ENCODE data around the gene EMC9.

EMC9 gene

DNA sequence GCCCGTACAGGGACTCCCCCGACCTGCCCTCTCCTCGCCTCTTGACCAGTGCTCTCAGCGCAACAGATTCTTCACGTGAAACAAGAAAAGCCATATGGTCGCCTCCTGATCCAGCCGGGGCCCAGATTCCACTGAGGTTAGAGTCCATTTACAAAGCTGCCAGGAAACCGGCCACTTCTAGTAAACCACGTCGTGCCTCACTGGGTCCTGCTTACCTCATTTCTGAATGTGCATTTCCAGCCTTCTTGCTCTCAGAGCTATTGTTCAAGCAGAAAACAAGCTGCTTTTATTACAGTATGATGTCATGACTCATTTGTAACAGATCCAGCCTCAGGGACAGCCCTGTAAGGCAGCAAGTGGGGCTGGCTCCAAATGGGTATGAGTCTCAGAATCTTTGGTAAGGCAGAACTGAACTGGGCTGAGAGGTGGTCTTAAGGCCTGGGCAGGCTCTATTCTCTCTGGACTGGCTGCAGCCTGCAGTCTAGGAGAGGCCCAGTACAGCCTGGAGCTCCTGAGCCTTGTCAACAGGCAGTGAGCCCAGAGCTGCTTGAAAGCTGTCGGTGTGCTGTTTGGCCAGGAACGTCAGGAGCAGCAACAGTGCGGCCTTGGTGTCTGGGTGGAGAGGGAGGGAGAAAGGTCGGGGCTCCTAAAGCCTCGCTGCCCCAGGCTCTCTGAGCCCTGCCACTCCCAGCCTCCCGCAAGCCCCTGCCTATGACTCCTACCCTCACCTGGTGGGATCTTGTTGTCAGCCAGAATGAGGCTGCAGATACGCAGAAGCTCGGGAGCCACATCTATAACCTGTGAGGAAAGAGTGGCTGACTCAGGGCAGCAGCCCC lies 38.8 kb upstream of the EMC9 start:
- no peak overlapping the region for H3K27ac Mint-ChIP-seq
- H3K4me3 Mint-ChIP-seq, result no peak overlapping the region
- no peaks in the 10 kb centered on the region for H3K4me1 Mint-ChIP-seq (ENCODE audit: low read depth)
- H3K9me3 Mint-ChIP-seq, result no peaks in the 10 kb centered on the region
- H3K36me3 Mint-ChIP-seq (ENCODE audit: low read depth), result peaks cover 44% of the 10 kb centered on the region
- no peaks in the 10 kb centered on the region for H3K27me3 Mint-ChIP-seq (ENCODE audit: low read depth)

DNA sequence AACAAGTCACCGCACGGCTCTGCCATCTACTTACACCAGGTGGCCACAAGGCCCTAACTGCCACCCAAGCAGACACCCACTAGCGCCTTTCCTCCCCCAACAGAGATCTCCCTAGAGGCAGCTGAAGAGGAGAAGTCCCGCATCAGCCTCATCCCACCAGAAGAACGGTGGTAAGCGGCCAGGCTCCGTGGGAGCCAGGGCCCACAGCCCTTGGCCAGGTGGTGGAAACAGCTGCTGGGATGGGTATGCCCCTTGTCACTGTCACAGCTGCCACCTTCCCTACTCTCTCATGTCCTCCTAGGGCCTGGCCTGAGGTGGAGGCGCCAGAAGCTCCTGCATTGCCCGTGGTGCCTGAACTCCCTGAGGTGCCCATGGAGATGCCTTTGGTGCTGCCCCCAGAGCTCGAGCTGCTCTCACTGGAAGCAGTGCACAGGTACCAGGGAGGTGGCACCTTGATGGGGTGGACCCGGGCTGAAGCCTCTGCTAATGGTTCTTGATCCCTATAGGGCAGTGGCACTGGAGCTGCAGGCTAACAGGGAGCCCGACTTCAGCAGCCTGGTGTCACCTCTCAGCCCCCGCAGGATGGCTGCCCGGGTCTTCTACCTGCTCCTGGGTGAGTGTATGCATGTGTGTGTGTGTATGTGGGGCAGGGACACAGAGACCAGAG lies 38.0 kb upstream of the EMC9 start:
- peaks cover 52% of the 10 kb centered on the region for H3K36me3 Mint-ChIP-seq (ENCODE audit: low read depth)
- H3K9me3 Mint-ChIP-seq, result no peaks in the 10 kb centered on the region
- no peak overlapping the region for H3K4me3 Mint-ChIP-seq
- no peaks in the 10 kb centered on the region for H3K27me3 Mint-ChIP-seq (ENCODE audit: low read depth)
- no peaks in the 10 kb centered on the region for H3K4me1 Mint-ChIP-seq (ENCODE audit: low read depth)
- H3K27ac Mint-ChIP-seq, result no peak overlapping the region

DNA sequence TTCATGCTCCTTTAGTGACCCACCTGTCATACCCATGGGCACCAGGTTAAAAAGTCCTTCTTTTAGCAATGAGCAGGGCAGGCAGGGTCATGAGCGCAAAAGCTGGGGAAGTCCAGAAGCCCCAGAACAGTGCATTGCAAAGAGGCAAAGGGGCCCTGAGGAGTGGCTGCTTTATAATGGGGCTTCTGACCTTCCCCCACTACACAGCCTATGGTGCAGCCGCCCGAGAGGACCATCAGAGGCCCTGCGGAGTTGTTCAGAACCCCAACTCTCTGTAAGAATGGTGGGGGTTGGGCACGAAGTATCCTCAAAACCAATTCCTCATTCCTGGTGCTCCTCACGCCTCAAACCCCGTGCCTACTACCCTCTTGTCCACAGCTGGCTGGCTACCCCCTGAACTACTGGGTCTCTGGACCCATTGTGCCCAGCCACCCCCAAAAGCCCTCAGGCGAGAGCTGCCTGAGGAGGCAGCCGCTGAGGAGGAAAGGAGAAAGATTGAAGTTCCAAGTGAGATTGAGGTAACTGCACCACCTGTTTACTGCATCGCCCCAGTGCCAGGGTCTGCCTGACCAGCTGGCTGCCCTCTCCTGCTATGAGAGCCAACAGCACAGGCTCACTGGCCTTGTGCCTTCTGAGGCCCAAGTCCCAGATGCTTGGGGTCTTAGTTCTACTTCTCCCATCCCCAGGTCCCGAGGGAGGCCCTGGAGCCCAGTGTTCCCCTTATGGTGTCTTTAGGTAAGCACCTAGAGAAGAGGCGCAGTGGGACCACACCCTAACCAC lies 37.2 kb upstream of the EMC9 start:
- H3K27me3 Mint-ChIP-seq (ENCODE audit: low read depth), result no peaks in the 10 kb centered on the region
- H3K27ac Mint-ChIP-seq, result no peak overlapping the region
- H3K36me3 Mint-ChIP-seq (ENCODE audit: low read depth), result peaks cover 52% of the 10 kb centered on the region
- no peaks in the 10 kb centered on the region for H3K9me3 Mint-ChIP-seq
- no peaks in the 10 kb centered on the region for H3K4me1 Mint-ChIP-seq (ENCODE audit: low read depth)
- H3K4me3 Mint-ChIP-seq, result no peak overlapping the region

DNA sequence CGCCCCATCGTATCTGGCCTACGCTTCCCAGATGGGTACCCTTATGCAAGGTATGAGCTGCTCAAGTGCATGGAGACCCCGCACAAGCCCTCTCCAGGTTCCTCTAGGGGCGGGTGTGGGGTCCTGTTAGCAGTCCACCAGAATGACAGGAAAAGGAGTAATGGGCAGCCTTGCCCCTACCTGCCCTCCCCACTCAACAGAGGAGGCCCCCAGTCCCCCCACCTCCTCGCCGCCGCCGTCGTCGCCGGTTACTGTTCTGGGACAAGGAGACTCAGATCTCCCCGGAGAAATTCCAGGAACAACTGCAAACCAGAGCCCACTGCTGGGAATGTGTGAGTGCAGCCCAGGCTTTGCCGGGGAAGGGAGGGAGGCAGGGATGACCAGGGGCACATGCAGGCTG lies 36.5 kb upstream of the EMC9 start:
- H3K4me3 Mint-ChIP-seq, result no peak overlapping the region
- no peaks in the 10 kb centered on the region for H3K27me3 Mint-ChIP-seq (ENCODE audit: low read depth)
- H3K9me3 Mint-ChIP-seq, result no peaks in the 10 kb centered on the region
- H3K27ac Mint-ChIP-seq, result no peak overlapping the region
- H3K36me3 Mint-ChIP-seq (ENCODE audit: low read depth), result peaks cover 57% of the 10 kb centered on the region
- H3K4me1 Mint-ChIP-seq (ENCODE audit: low read depth), result peaks cover under 1% of the 10 kb centered on the region

DNA sequence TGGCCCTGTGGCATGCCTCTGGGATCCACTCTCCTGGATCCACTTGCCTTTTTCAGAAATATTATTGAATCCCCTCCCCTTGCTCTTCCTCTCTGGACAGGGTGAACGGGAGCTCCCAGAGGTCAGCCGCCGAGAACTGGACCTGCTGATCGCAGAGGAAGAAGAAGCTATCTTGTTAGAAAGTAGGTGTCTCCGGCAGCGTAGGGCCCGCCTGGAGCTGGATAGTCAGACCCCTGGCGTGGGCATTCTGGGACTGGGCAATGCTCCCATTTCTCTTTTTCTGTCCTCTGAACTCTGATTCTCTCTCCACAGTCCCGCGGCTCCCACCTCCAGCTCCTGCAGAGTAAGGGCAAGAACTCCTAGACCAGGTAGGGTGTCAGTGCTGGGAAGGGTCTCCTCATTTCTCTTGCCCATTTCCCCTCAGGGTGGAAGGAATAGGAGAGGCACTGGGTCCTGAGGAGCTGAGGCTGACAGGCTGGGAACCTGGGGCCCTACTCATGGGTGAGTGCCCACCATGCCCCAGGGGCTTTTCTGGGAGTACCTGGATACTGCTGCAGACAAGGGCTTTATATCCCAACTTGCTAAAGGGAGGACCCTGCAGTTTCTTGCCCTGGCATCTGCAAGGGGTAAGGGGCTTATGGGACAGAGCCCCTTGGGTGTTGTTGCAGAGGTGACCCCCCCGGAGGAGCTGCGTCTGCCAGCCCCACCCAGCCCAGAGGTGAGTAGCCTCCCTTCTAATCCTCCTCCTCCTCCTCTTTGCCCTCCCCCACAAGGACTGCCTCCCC lies 35.8 kb upstream of the EMC9 start:
- peaks cover 55% of the 10 kb centered on the region for H3K36me3 Mint-ChIP-seq (ENCODE audit: low read depth)
- H3K27me3 Mint-ChIP-seq (ENCODE audit: low read depth), result no peaks in the 10 kb centered on the region
- H3K27ac Mint-ChIP-seq, result no peak overlapping the region
- no peak overlapping the region for H3K4me3 Mint-ChIP-seq
- no peaks in the 10 kb centered on the region for H3K9me3 Mint-ChIP-seq
- peaks cover 3% of the 10 kb centered on the region for H3K4me1 Mint-ChIP-seq (ENCODE audit: low read depth)

DNA sequence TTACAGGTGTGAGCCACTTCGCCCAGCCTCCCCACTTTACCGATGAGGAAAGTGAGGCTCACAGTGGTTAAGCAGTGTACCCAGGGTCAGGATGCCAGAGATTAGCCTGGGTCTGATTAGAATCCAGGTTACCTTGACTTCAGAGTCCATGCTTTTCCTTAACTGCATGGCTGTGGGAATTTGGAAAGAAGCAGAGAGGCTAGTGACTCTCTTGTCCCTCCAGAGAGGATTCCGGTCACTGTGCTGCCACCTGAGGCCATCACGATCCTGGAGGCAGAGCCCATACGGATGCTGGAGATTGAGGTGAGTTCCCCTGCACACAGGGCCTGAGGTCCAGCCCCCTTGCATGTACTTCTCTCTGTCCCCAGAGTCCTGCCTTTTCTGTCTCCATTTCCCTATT lies 35.2 kb upstream of the EMC9 start:
- H3K36me3 Mint-ChIP-seq (ENCODE audit: low read depth), result peaks cover 54% of the 10 kb centered on the region
- H3K4me3 Mint-ChIP-seq, result no peak overlapping the region
- H3K9me3 Mint-ChIP-seq, result no peaks in the 10 kb centered on the region
- H3K27me3 Mint-ChIP-seq (ENCODE audit: low read depth), result no peaks in the 10 kb centered on the region
- H3K27ac Mint-ChIP-seq, result no peak overlapping the region
- H3K4me1 Mint-ChIP-seq (ENCODE audit: low read depth), result peaks cover 4% of the 10 kb centered on the region

DNA sequence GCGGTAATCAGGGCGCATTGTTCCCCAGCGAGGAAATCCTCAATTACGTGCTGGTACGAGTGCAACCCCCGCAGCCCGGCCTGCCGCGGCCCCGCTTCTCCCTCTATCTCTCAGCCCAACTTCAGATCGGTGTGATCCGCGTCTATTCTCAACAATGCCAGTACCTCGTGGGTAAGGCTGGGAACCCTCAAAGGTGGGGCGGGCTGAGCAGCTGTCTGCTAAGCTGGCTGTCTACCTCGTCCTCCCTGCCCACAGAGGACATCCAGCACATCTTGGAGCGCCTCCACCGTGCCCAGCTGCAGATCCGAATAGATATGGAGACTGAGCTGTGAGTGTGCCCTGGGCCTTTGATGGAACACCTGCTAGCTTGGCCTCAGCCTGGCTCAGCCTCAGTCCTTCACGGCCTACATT lies 31.5 kb upstream of the EMC9 start:
- Mint-ChIP-seq H3K27ac (peak overlapping the region; percentile 34), H3K27me3 (ENCODE audit: low read depth) (no peaks in the 10 kb centered on the region), H3K9me3 (no peaks in the 10 kb centered on the region), H3K36me3 (ENCODE audit: low read depth) (peaks cover 44% of the 10 kb centered on the region), H3K4me3 (no peak overlapping the region), H3K4me1 (ENCODE audit: low read depth) (peaks cover 19% of the 10 kb centered on the region)

DNA sequence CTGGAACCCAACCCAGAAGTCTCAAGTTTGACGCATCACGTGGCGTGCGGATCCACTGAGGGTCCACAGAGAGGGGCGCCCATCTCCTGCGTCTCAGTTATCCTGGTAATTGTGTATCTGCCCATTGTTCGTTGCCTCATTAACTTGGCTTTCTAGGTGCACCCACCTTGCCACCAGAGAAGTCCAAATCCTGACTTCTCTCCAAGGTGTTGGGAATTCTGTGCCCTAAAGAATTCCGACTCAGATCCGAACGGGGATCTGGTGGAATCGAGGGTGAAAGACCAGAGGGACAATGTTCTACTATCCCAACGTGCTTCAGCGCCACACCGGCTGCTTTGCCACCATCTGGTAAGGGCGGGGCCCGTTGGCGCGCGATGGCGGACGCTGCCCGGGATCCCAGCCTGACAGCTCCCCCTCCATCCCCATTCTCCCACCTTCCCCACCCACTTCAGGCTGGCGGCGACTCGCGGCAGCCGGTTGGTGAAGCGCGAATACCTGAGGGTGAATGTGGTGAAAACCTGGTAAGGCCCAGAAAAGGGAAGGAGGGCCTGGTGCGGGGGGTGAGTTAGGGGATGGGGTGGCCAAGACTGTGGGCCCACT lies 31.0 kb upstream of the EMC9 start:
- H3K36me3 Mint-ChIP-seq (ENCODE audit: low read depth), result peaks cover 46% of the 10 kb centered on the region
- H3K27ac Mint-ChIP-seq, result no peak overlapping the region
- peaks cover 23% of the 10 kb centered on the region for H3K4me1 Mint-ChIP-seq (ENCODE audit: low read depth)
- no peaks in the 10 kb centered on the region for H3K9me3 Mint-ChIP-seq
- no peaks in the 10 kb centered on the region for H3K27me3 Mint-ChIP-seq (ENCODE audit: low read depth)
- H3K4me3 Mint-ChIP-seq, result no peak overlapping the region

DNA sequence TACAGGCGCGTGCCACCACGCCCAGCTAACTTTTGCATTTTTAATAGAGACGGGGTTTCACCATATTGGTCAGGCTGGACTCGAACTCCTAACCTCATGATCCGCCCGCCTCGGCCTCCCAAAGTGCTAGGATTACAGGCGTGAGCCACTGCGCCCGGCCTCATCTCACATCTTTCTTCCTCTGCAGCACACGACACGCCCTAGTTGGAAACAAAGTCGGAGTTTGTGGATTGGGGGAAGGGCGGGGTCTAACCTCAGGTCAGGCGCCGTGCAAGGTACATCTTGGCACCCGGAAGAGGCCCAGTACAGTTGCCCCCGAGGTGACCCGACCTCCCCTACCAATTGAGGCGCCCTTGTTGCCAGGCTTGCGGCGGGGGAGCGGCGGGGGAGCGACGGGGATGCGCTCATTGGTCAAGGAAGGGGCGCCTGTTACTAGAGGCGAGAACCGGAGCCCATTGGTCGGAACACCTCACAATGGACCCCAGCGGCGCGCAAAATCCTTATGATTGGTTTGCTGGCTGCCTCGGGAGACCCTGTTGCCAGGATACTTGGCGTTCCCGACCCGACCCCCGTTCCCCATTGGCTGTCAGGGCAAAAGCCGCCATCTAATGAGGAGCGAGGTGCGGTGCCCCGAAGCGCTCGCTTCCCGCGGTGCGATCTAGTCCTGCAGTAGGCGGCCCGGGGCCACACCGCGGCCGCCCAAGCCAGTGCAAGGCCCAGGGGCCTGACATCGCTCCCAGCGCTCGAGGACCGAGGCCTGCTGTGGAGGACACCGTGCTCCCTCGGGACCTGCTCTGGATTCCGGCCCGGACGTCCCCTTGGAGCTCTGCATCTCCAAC lies 30.2 kb upstream of the EMC9 start, which contains the start of gene REC8:
REC8 (plus strand) TSS at position 659 of the 839 bp plus-strand sequence. CDS start 473 bp downstream, outside the sequence.
- Mint-ChIP-seq H3K36me3 (ENCODE audit: low read depth) (peaks cover 45% of the 10 kb centered on the region), H3K4me3 (peak within 1 kb of the TSS; percentile 40), H3K9me3 (no peaks in the 10 kb centered on the region), H3K27ac (peak within 1 kb of the TSS; percentile 78), H3K4me1 (ENCODE audit: low read depth) (peaks cover 23% of the 10 kb centered on the region), H3K27me3 (ENCODE audit: low read depth) (no peaks in the 10 kb centered on the region)

DNA sequence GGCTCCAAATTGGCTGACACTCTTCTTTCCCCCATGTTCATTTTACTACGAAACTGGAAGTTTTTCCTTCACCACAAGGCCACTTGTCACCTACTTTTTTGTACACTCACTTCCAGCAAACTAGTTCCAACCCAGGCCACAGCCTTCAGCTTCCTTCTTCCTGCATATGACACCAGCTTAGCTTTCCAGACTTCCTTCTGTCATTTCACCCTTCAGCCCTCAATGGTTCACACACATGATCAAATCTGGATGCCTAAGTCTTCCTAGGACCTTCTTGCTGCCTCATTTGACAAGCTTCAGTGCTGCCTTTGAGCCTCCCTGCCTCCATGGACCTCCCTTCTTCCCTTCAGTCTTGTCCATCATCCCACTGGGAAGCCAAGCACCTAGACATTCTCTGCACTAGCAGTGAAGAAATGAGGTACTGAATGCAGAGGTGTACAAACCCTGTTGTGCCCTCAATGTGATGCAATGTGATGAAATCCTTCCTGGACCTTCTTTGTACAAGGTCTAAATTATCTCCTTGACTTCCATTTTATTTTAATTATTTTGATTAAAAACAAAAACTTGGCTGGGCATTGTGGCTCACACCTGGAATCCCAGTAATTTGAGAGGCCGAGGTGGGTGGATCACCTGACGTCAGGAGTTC lies 26.2 kb upstream of the EMC9 start:
- Mint-ChIP-seq H3K27ac (peak overlapping the region; percentile 17), H3K4me1 (ENCODE audit: low read depth) (peaks cover 44% of the 10 kb centered on the region), H3K36me3 (ENCODE audit: low read depth) (peaks cover 63% of the 10 kb centered on the region), H3K9me3 (no peaks in the 10 kb centered on the region), H3K27me3 (ENCODE audit: low read depth) (no peaks in the 10 kb centered on the region), H3K4me3 (no peak overlapping the region)

DNA sequence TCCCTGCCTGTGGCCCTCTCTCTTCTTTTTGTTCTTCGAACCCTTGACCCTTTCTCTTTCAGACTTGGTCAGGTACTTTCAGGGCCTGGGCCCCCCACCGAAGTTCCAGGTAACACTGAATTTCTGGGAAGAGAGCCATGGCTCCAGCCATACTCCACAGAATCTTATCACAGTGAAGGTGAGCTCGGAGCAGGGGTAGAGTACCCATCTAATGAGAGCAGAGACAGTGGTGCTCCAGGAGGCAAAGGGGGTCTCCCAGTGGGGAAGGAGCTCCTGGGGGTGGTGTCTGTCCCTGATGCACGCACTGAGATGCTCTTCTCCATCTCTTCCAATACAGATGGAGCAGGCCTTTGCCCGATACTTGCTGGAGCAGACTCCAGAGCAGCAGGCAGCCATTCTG lies 24.4 kb upstream of the EMC9 start:
- Mint-ChIP-seq H3K4me1 (ENCODE audit: low read depth) (peaks cover 46% of the 10 kb centered on the region), H3K27ac (no peak overlapping the region), H3K36me3 (ENCODE audit: low read depth) (peaks cover 74% of the 10 kb centered on the region), H3K4me3 (no peak overlapping the region), H3K27me3 (ENCODE audit: low read depth) (no peaks in the 10 kb centered on the region), H3K9me3 (no peaks in the 10 kb centered on the region)

DNA sequence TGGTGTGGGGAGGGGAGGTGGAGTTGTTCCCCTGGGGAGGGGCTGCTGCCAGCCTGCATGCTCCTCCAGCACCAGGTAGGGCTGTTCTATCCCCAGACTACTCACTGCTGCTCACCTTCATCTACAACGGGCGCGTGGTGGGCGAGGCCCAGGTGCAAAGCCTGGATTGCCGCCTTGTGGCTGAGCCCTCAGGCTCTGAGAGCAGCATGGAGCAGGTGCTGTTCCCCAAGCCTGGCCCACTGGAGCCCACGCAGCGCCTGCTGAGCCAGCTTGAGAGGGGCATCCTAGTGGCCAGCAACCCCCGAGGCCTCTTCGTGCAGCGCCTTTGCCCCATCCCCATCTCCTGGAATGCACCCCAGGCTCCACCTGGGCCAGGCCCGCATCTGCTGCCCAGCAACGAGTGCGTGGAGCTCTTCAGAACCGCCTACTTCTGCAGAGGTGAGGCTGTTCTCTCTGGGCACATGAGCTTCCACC lies 23.2 kb upstream of the EMC9 start:
- peaks cover 78% of the 10 kb centered on the region for H3K36me3 Mint-ChIP-seq (ENCODE audit: low read depth)
- no peaks in the 10 kb centered on the region for H3K27me3 Mint-ChIP-seq (ENCODE audit: low read depth)
- peaks cover 51% of the 10 kb centered on the region for H3K4me1 Mint-ChIP-seq (ENCODE audit: low read depth)
- H3K4me3 Mint-ChIP-seq, result peak overlapping the region; percentile 64
- H3K9me3 Mint-ChIP-seq, result no peaks in the 10 kb centered on the region
- H3K27ac Mint-ChIP-seq, result peak overlapping the region; percentile 78

DNA sequence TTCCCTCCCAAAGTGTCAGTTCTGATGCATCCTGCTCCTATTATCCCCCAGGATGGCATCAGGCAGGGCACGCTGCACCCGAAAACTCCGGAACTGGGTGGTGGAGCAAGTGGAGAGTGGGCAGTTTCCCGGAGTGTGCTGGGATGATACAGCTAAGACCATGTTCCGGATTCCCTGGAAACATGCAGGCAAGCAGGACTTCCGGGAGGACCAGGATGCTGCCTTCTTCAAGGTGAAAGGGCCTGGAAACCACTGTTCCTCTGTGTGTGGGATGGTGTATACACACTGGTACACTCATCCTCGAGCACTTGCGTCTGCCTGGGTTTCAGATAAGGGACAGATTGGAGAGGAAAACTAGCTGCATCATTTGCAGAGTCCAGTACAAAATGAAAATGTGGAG lies 20.7 kb upstream of the EMC9 start:
- no peaks in the 10 kb centered on the region for H3K27me3 Mint-ChIP-seq (ENCODE audit: low read depth)
- peaks cover 41% of the 10 kb centered on the region for H3K4me1 Mint-ChIP-seq (ENCODE audit: low read depth)
- no peaks in the 10 kb centered on the region for H3K9me3 Mint-ChIP-seq
- peaks cover 82% of the 10 kb centered on the region for H3K36me3 Mint-ChIP-seq (ENCODE audit: low read depth)
- peak overlapping the region; percentile 99 for H3K27ac Mint-ChIP-seq
- H3K4me3 Mint-ChIP-seq, result peak overlapping the region; percentile 97

All from T-helper 1 cell treated with Interleukin-12 subunit alpha and Interleukin-12 subunit beta and Interleukin-4 antibody, amounts not matched to agents 30 μg/mL and 1 μg/mL, for 36 hours (primary cell).